H9 (cell line): Measurements from ENCODE around the gene TEX38. TPM values are rescaled to one million over a fixed set of nuclear protein-coding genes. Genes with fewer than 3 reads are reported as not detected.
"Not testable (repeated sequence)": the region's sequence is repeated elsewhere in the genome, so short reads cannot be mapped to it uniquely, and the experiment has no call there.

ENCODE experiments used
- DNase-seq: peaks from one replicate; pipeline ENCODE4 v3.0.0-alpha.2; 2017
- H2AFZ ChIP-seq: one replicate; pipeline ENCODE4 v1.6.1; 2013; ENCODE audit warnings: mild to moderate bottlenecking, low read length, control low read depth, moderate library complexity
- H2AK5ac ChIP-seq: 2 replicates; pipeline ENCODE4 v1.6.1; 2013; ENCODE audit warnings: low read length, control low read depth, mixed read lengths; ENCODE audit not compliant: insufficient read length
- H2BK120ac ChIP-seq: one replicate; pipeline ENCODE4 v1.6.1; 2013; ENCODE audit warnings: low read depth, mild to moderate bottlenecking, low read length, control low read depth, inconsistent platforms; ENCODE audit not compliant: poor library complexity, severe bottlenecking
- H2BK12ac ChIP-seq: 2 replicates; pipeline ENCODE4 v1.6.1; 2013; ENCODE audit warnings: low read length, control low read depth, mixed read lengths, low read depth; ENCODE audit not compliant: insufficient read length
- H2BK15ac ChIP-seq: 2 replicates; pipeline ENCODE4 v1.6.1; 2013; ENCODE audit warnings: low read depth, low read length, control low read depth
- H2BK20ac ChIP-seq: one replicate; pipeline ENCODE4 v1.6.1; 2013; ENCODE audit warnings: low read depth, mild to moderate bottlenecking, low read length, control low read depth, inconsistent platforms; ENCODE audit not compliant: poor library complexity, severe bottlenecking
- H2BK5ac ChIP-seq: 2 replicates; pipeline ENCODE4 v1.6.1; 2013; ENCODE audit warnings: low read length, control low read depth, mixed read lengths; ENCODE audit not compliant: insufficient read length
- H3K14ac ChIP-seq: 2 replicates; pipeline ENCODE4 v1.6.1; 2013; ENCODE audit warnings: low read length, control low read depth; ENCODE audit not compliant: insufficient read depth
- H3K18ac ChIP-seq: 2 replicates; pipeline ENCODE4 v1.6.1; 2013; ENCODE audit warnings: low read depth, mild to moderate bottlenecking, mixed read lengths, low read length, control low read depth; ENCODE audit not compliant: insufficient read length
- H3K23ac ChIP-seq: 2 replicates; pipeline ENCODE4 v1.6.1; 2013; ENCODE audit warnings: low read length, control low read depth, mixed read lengths, low read depth; ENCODE audit not compliant: insufficient read length
- H3K23me2 ChIP-seq: 2 replicates; pipeline ENCODE4 v1.6.1; 2013; ENCODE audit warnings: low read depth, mild to moderate bottlenecking, mixed read lengths, low read length, control low read depth; ENCODE audit not compliant: insufficient read length, poor library complexity, severe bottlenecking
- H3K27ac ChIP-seq: 2 replicates; pipeline ENCODE4 v1.5.1; 2013; ENCODE audit warnings: low read length, control low read depth, mixed read lengths, low read depth; ENCODE audit not compliant: insufficient read length
- H3K27me3 ChIP-seq: 2 replicates; pipeline ENCODE4 v1.6.1; 2013; ENCODE audit warnings: low read length, control low read depth, inconsistent platforms; ENCODE audit not compliant: insufficient read depth
- H3K4ac ChIP-seq: 2 replicates; pipeline ENCODE4 v1.6.1; 2013; ENCODE audit warnings: low read depth, mild to moderate bottlenecking, control low read depth, inconsistent platforms, low read length, moderate library complexity
- H3K4me1 ChIP-seq: 2 replicates; pipeline ENCODE4 v1.6.1; 2013; ENCODE audit warnings: low read length, control low read depth, inconsistent platforms; ENCODE audit not compliant: insufficient read depth
- H3K4me2 ChIP-seq: 2 replicates; pipeline ENCODE4 v1.6.1; 2013; ENCODE audit warnings: low read length, control low read depth, mixed read lengths; ENCODE audit not compliant: insufficient read length, insufficient read depth
- H3K56ac ChIP-seq: 2 replicates; pipeline ENCODE4 v1.6.1; 2013; ENCODE audit warnings: low read depth, mild to moderate bottlenecking, mixed read lengths, low read length, control low read depth; ENCODE audit not compliant: insufficient read length
- H3K79me1 ChIP-seq: 2 replicates; pipeline ENCODE4 v1.6.1; 2013; ENCODE audit warnings: low read depth, mild to moderate bottlenecking, moderate library complexity, low read length, control low read depth, inconsistent platforms; ENCODE audit not compliant: insufficient read depth, poor library complexity, severe bottlenecking
- H3K79me2 ChIP-seq: 2 replicates; pipeline ENCODE4 v1.6.1; 2013; ENCODE audit warnings: low read length, control low read depth, inconsistent platforms; ENCODE audit not compliant: insufficient read depth
- H3K9ac ChIP-seq: 2 replicates; pipeline ENCODE4 v1.6.1; 2013; ENCODE audit warnings: low read length, control low read depth, mixed read lengths; ENCODE audit not compliant: insufficient read length; ENCODE audit errors: extremely low read depth
- H3K9me3 ChIP-seq: one replicate; pipeline ENCODE4 v1.6.1; 2013; ENCODE audit warnings: low read depth, low read length, inconsistent platforms; ENCODE audit not compliant: control insufficient read depth
- H3T11ph ChIP-seq: one replicate; pipeline ENCODE4 v1.6.1; 2013; ENCODE audit warnings: mild to moderate bottlenecking, low read length, control low read depth, inconsistent platforms
- H4K20me1 ChIP-seq: one replicate; pipeline ENCODE4 v1.6.1; 2013; ENCODE audit not compliant: control insufficient read depth, insufficient read length, insufficient read depth
- H4K5ac ChIP-seq: 2 replicates; pipeline ENCODE4 v1.6.1; 2013; ENCODE audit warnings: low read depth, mild to moderate bottlenecking, mixed read lengths, low read length, control low read depth; ENCODE audit not compliant: insufficient read length
- H4K8ac ChIP-seq: replicated peaks from 2 replicates; pipeline ENCODE4 v1.6.1; 2013; ENCODE audit warnings: low read length, control low read depth, mixed read lengths, low read depth; ENCODE audit not compliant: insufficient read length
- H4K91ac ChIP-seq: 2 replicates; pipeline ENCODE4 v1.6.1; 2013; ENCODE audit warnings: low read depth, mild to moderate bottlenecking, moderate library complexity, mixed read lengths, low read length, control low read depth; ENCODE audit not compliant: insufficient read length
- H3K27ac Mint-ChIP-seq, 3 experiments: 2 replicates in 2 of 3; 3 replicates in 1 of 3; pipeline ENCODE4 v1.8.0; 2020 to 2021; ENCODE audit warnings: mixed read lengths in 3 of 3, mild to moderate bottlenecking in 1 of 3, moderate library complexity in 1 of 3
- H3K27me3 Mint-ChIP-seq: 2 replicates; pipeline ENCODE4 v1.8.0; 2021; ENCODE audit warnings: low read depth, mild to moderate bottlenecking, moderate library complexity, mixed read lengths
- H3K36me3 Mint-ChIP-seq, 3 experiments: 2 replicates in 2 of 3; 3 replicates in 1 of 3; pipeline ENCODE4 v1.8.0; 2020 to 2021; ENCODE audit warnings: low read depth in 3 of 3, mixed read lengths in 3 of 3; ENCODE audit not compliant: insufficient read depth in 1 of 3
- H3K4me1 Mint-ChIP-seq, 2 experiments: 2 replicates each; pipeline ENCODE4 v1.8.0; 2020; ENCODE audit warnings: mixed read lengths in 2 of 2
- H3K4me3 Mint-ChIP-seq, 2 experiments: 2 replicates in 1 of 2; 3 replicates in 1 of 2; pipeline ENCODE4 v1.8.0; 2020 to 2021; ENCODE audit warnings: mild to moderate bottlenecking in 2 of 2, mixed read lengths in 2 of 2, moderate library complexity in 1 of 2
- H3K9me3 Mint-ChIP-seq, 2 experiments: 2 replicates in 1 of 2; 3 replicates in 1 of 2; pipeline ENCODE4 v1.8.0; 2020; ENCODE audit warnings: mild to moderate bottlenecking in 2 of 2, mixed read lengths in 2 of 2, moderate library complexity in 1 of 2
- WGBS: extraction: QIAGEN DNeasy Blood & Tissue Kit; methylation state at CpG from one replicate; pipeline ENCODE4 v1.1.7; 2013; ENCODE audit warnings: missing lambda C conversion rate, low lambda C conversion rate, mixed read lengths; ENCODE audit not compliant: insufficient read length; ENCODE audit errors: extremely low coverage; 5-methylcytosine and 5-hydroxymethylcytosine counted together
- total RNA-seq: library from RNA; stranded (reverse); gene quantifications from 2 replicates; pipeline ENCODE4 v1.2.1, GENCODE V29; 2021
- TF ChIP-seq, protein P1 (sequence below): fragments of 200-600 bp; sonication (generic); conservative IDR thresholded peaks from 3 replicates; pipeline ENCODE4 v1.8.0; 2021; ENCODE audit warnings: antibody characterized with exemption, mild to moderate bottlenecking

Gene TEX38
- total RNA-seq, 1 experiment from 2014 or later = not detected

DNA sequence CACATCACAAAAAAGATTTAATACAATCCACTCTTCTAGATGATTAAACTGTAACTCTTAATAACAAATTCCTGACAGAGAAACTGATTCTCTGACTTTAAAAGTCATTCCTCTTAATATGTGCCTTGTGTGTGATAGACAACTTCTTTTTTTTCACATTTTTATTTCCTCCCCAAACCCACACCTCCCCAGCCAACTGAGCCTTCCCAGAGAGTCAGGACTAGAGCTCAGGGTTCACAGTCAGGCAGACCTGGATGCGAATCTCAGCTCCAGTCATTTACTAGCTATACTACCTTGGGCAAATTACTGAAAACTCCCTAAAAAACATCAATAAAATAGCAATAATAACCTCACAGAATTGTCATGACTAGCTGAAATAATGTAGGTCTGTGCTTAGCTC, 17.6 kb upstream of the TEX38 start:
- Histone ChIP-seq H4K5ac (no peak overlapping the region), H4K20me1 (no peaks in the 10 kb centered on the region), H3K27me3 (no peaks in the 10 kb centered on the region), H3K9ac (no peak overlapping the region), H3K14ac (no peak overlapping the region), H2BK20ac (no peak overlapping the region), H2AK5ac (no peak overlapping the region), H3K27ac (no peak overlapping the region), H3K56ac (no peak overlapping the region), H2BK120ac (no peak overlapping the region), H3K4me1 (no peaks in the 10 kb centered on the region), H3T11ph (no peak overlapping the region), H3K23me2 (no peaks in the 10 kb centered on the region), H3K4ac (no peak overlapping the region), H2AFZ (no peak overlapping the region), H3K18ac (no peak overlapping the region), H3K79me2 (no peaks in the 10 kb centered on the region), H3K79me1 (no peaks in the 10 kb centered on the region), H3K4me2 (no peak overlapping the region), H2BK12ac (no peak overlapping the region), H3K9me3 (no peaks in the 10 kb centered on the region), H3K23ac (no peak overlapping the region), H2BK15ac (no peak overlapping the region), H4K91ac (no peak overlapping the region), H4K8ac (no peak overlapping the region), H2BK5ac (no peak overlapping the region)
- TF ChIP-seq, protein P1, sequence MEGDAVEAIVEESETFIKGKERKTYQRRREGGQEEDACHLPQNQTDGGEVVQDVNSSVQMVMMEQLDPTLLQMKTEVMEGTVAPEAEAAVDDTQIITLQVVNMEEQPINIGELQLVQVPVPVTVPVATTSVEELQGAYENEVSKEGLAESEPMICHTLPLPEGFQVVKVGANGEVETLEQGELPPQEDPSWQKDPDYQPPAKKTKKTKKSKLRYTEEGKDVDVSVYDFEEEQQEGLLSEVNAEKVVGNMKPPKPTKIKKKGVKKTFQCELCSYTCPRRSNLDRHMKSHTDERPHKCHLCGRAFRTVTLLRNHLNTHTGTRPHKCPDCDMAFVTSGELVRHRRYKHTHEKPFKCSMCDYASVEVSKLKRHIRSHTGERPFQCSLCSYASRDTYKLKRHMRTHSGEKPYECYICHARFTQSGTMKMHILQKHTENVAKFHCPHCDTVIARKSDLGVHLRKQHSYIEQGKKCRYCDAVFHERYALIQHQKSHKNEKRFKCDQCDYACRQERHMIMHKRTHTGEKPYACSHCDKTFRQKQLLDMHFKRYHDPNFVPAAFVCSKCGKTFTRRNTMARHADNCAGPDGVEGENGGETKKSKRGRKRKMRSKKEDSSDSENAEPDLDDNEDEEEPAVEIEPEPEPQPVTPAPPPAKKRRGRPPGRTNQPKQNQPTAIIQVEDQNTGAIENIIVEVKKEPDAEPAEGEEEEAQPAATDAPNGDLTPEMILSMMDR = no peak
- H3K36me3 Mint-ChIP-seq = peaks cover 35 to 72% (median 57%) of the 10 kb centered on the region in 3 experiments
- H3K4me3 Mint-ChIP-seq = no peak overlapping the region
- DNase-seq = no peak
- peaks cover 3 to 10% of the 10 kb centered on the region in 2 experiments; a peak in 3 of 5 replicates for H3K9me3 Mint-ChIP-seq
- no peaks in the 10 kb centered on the region for H3K4me1 Mint-ChIP-seq
- H3K27me3 Mint-ChIP-seq = no peaks in the 10 kb centered on the region
- no CpG with 5 or more reads among the region's 1 CpG for WGBS
- no peak overlapping the region; a peak in 1 of 7 replicates for H3K27ac Mint-ChIP-seq

DNA sequence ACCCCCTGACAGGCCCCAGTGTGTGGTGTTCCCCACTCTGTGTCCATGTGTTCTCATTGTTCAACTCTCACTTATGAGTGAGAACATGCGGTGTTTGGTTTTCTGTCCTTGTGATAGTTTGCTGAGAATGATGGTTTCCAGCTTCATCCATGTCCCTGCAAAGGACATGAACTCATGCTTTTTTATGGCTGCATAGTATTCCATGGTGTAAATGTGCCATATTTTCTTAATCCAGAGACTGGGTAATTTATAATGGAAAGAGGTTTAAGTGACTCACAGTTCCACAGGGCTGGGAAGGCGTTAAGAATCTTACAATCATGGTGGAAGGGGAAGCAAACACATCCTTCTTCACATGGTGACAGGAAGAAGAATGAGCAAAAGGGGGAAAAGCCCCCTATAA, 17.0 kb upstream of the TEX38 start:
- H2BK20ac ChIP-seq, H3T11ph ChIP-seq, H2AFZ ChIP-seq, H2BK12ac ChIP-seq, H3K9me3 ChIP-seq, H3K4me1 Mint-ChIP-seq, H2BK15ac ChIP-seq, H3K4me2 ChIP-seq, H3K18ac ChIP-seq, H3K4me1 ChIP-seq, H3K9me3 Mint-ChIP-seq, H4K8ac ChIP-seq, H3K27ac ChIP-seq, H3K27me3 Mint-ChIP-seq, H2BK120ac ChIP-seq, H3K79me1 ChIP-seq, H3K9ac ChIP-seq, DNase-seq, H4K5ac ChIP-seq, H2AK5ac ChIP-seq, H3K56ac ChIP-seq, H3K14ac ChIP-seq, H2BK5ac ChIP-seq, H4K20me1 ChIP-seq, H3K23me2 ChIP-seq, H3K79me2 ChIP-seq, H4K91ac ChIP-seq, H3K4ac ChIP-seq, H3K27me3 ChIP-seq, H3K4me3 Mint-ChIP-seq, H3K27ac Mint-ChIP-seq, H3K23ac ChIP-seq: not testable (repeated sequence)
- H3K36me3 Mint-ChIP-seq = peaks cover 29 to 70% (median 50%) of the 10 kb centered on the region in 3 experiments; a peak in 6 of 7 replicates
- no CpG with 5 or more reads among the region's 2 CpGs for WGBS
